ENCODE measurements around the gene RNF113B. TPM values are rescaled to one million over a fixed set of nuclear protein-coding genes. Genes with fewer than 3 reads are reported as not detected.

The RNF113B gene
- total RNA-seq, 4 donors from 2014 or later = not detected

GRCh38 chr13:98216711-98217285 is 39.7 kb upstream of the RNF113B start:
- H3K36me3 ChIP-seq = no peaks in the 10 kb centered on the region
- no peak overlapping the region for H3K4me3 ChIP-seq
- H3K27ac ChIP-seq = peak overlapping the region in 1 of 4 donors; percentile 7
- H3K4me1 ChIP-seq = peaks cover 0 to 11% (median 2%) of the 10 kb centered on the region in 4 donors
- no peak for TF ChIP-seq CTCF (IDR thresholded peaks at IDR 0.05)
- no peak for TF ChIP-seq POLR2A (IDR thresholded peaks at IDR 0.05)
- H3K27me3 ChIP-seq = no peaks in the 10 kb centered on the region
- DNase-seq = no peak
- no peaks in the 10 kb centered on the region for H3K9me3 ChIP-seq

- no peaks in the 10 kb centered on the region for H3K36me3 ChIP-seq
- H3K27me3 ChIP-seq = no peaks in the 10 kb centered on the region
- TF ChIP-seq CTCF (IDR thresholded peaks at IDR 0.05) (no peak), POLR2A (IDR thresholded peaks at IDR 0.05) (no peak)
- H3K4me1 ChIP-seq = peaks cover 0 to 11% (median 2%) of the 10 kb centered on the region in 4 donors
- no peak for DNase-seq
- no peak overlapping the region for H3K4me3 ChIP-seq
- H3K27ac ChIP-seq = peak overlapping the region in 1 of 4 donors; percentile 7
- no peaks in the 10 kb centered on the region for H3K9me3 ChIP-seq
Observed at GRCh38 chr13:98216135-98216565, 39.1 kb upstream of the RNF113B start.

- TF ChIP-seq POLR2A (IDR thresholded peaks at IDR 0.05) = no peak
- no peak for TF ChIP-seq CTCF (IDR thresholded peaks at IDR 0.05)
Observed at GRCh38 chr13:98215508-98215907, 38.4 kb upstream of the RNF113B start.

DNA sequence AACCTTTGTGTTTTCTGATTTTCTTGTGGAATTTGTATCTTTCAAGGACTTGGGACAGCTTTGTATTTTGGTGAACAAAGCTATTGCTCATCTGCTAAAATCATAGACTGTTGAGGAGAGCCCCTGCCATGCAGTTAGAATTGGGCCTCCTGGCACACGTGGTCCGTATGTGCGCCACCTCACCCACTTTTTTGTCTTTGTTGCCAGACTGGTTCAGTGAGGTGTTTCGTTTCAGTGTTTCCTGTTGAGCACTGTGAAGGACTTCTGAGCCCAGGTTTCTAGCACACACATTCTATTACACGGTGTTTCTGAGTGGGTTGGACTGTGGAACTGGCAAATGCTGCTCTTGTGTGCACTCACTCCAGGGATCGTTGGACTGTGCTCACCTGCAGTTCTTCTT is 37.6 kb upstream of the RNF113B start:
- Histone ChIP-seq H3K9me3 (no peaks in the 10 kb centered on the region), H3K27ac (no peak overlapping the region), H3K36me3 (no peaks in the 10 kb centered on the region), H3K4me3 (no peak overlapping the region), H3K27me3 (no peaks in the 10 kb centered on the region), H3K4me1 (peaks cover 0 to 11% (median 2%) of the 10 kb centered on the region in 4 donors)
- no peak for TF ChIP-seq POLR2A (IDR thresholded peaks at IDR 0.05)
- no peak for DNase-seq

More at GRCh38 chr13:98215508-98215907, 38.4 kb upstream of the RNF113B start:
- Histone ChIP-seq H3K27me3 (no peaks in the 10 kb centered on the region), H3K36me3 (no peaks in the 10 kb centered on the region), H3K4me3 (no peak overlapping the region), H3K27ac (peak overlapping the region in 1 of 4 donors; percentile 7), H3K4me1 (peaks cover 0 to 11% (median 2%) of the 10 kb centered on the region in 4 donors), H3K9me3 (no peaks in the 10 kb centered on the region)
- no peak for DNase-seq

- Histone ChIP-seq H3K27me3 (no peaks in the 10 kb centered on the region), H3K4me3 (no peak overlapping the region), H3K9me3 (no peaks in the 10 kb centered on the region), H3K36me3 (no peaks in the 10 kb centered on the region), H3K27ac (peak overlapping the region in 1 of 4 donors; percentile 44), H3K4me1 (peaks cover 0 to 11% (median 2%) of the 10 kb centered on the region in 4 donors)
- no peak for DNase-seq
- TF ChIP-seq POLR2A (IDR thresholded peaks at IDR 0.05) = no peak
- no peak for TF ChIP-seq CTCF (IDR thresholded peaks at IDR 0.05)
Observed at GRCh38 chr13:98214008-98214643, 37.1 kb upstream of the RNF113B start.

- H3K36me3 ChIP-seq = no peaks in the 10 kb centered on the region
- TF ChIP-seq CTCF (IDR thresholded peaks at IDR 0.05) = no peak
- no peak for TF ChIP-seq POLR2A (IDR thresholded peaks at IDR 0.05)
- no peaks in the 10 kb centered on the region for H3K27me3 ChIP-seq
- H3K4me3 ChIP-seq = no peak overlapping the region
- H3K27ac ChIP-seq = peak overlapping the region in 1 of 4 donors; percentile 44
- no peaks in the 10 kb centered on the region for H3K9me3 ChIP-seq
- DNase-seq = no peak
- H3K4me1 ChIP-seq = peaks cover 0 to 11% (median 2%) of the 10 kb centered on the region in 4 donors
Observed at GRCh38 chr13:98213354-98213753, 36.3 kb upstream of the RNF113B start.

Measured in Peyer's patch (tissue), 4 donors.